LNCaP clone FGC (cell line): ENCODE measurements around the gene ACTR1A.

Source experiments
- DNase-seq: peaks from one replicate; pipeline ENCODE4 v3.0.0-alpha.2; 2011; ENCODE audit warnings: low read depth
- H3K4me3 ChIP-seq: 2 replicates; pipeline ENCODE4 v1.5.1; 2011; ENCODE audit warnings: mild to moderate bottlenecking, low read depth, low read length, control low read depth
- TF ChIP-seq, protein P1 (sequence below): IDR thresholded peaks from 2 replicates; pipeline ENCODE4 v1.5.1; 2012; ENCODE audit warnings: mild to moderate bottlenecking; ENCODE audit not compliant: control insufficient read depth, insufficient read depth; ENCODE audit errors: extremely low read depth

ACTR1A gene

DNA sequence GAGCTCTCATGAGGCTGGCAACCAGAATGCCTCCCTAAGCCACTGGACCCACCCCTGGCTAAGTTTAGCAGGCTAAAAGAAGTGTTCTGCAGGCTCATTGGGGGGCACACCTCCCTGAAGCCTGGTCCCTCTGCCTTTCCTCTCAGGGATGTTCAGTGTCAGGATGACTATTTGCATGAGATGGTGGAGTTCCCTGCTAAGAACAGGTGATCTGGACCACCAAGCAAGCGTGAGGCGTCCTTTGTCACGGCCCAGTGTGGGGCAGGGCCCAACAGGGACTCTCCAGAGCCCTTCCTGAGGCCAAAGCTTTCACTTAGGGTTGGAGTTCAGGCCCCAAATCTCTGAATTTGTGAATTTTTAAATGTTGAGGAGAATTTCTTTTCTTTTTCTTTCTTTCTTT lies 13.2 kb upstream of the ACTR1A start:
- DNase-seq: no peak
- H3K4me3 ChIP-seq: no peak overlapping the region
- TF ChIP-seq, protein P1, sequence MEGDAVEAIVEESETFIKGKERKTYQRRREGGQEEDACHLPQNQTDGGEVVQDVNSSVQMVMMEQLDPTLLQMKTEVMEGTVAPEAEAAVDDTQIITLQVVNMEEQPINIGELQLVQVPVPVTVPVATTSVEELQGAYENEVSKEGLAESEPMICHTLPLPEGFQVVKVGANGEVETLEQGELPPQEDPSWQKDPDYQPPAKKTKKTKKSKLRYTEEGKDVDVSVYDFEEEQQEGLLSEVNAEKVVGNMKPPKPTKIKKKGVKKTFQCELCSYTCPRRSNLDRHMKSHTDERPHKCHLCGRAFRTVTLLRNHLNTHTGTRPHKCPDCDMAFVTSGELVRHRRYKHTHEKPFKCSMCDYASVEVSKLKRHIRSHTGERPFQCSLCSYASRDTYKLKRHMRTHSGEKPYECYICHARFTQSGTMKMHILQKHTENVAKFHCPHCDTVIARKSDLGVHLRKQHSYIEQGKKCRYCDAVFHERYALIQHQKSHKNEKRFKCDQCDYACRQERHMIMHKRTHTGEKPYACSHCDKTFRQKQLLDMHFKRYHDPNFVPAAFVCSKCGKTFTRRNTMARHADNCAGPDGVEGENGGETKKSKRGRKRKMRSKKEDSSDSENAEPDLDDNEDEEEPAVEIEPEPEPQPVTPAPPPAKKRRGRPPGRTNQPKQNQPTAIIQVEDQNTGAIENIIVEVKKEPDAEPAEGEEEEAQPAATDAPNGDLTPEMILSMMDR: no peak

DNA sequence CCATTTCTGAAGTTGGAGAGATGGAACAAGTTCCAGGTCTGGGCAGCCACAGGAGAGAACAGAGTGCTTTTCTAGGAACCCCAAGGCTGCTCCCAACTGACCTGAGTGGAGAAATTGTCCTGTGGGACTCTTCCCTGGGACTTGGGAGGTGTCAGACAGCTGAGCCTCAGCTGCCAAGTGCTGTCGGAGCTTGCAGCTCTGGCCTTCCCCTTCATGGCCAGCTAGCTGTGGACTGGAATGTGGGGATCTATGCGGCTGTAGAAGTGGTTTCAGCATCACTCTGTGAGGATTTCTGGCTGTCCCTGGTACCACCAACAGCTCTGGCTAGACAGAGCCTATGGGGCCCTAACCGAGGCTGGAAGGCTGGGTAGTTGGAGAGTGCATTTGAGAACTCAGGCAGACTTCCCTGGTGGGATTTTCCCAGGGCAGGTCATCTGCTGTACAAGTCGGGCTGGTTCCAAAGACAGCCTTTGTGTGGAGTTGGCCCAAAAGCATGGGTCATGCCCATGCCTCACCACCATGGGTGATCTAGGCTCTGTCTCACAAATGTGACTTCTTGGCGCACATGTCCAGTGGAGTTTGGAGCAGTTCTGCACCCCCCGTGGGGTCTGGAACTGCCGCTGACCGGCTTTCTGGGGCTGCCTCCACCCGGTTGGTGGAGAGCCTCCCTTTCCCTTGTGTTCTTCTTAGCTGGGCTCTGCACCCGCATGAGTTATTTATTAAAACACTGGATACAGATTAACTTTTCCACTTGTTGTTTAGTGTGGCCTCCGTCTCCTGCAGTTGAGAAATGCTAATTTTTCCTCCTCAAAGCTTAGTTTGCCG lies 12.2 kb upstream of the ACTR1A start:
- no peak overlapping the region for H3K4me3 ChIP-seq
- no peak for DNase-seq
- TF ChIP-seq, protein P1: no peak

DNA sequence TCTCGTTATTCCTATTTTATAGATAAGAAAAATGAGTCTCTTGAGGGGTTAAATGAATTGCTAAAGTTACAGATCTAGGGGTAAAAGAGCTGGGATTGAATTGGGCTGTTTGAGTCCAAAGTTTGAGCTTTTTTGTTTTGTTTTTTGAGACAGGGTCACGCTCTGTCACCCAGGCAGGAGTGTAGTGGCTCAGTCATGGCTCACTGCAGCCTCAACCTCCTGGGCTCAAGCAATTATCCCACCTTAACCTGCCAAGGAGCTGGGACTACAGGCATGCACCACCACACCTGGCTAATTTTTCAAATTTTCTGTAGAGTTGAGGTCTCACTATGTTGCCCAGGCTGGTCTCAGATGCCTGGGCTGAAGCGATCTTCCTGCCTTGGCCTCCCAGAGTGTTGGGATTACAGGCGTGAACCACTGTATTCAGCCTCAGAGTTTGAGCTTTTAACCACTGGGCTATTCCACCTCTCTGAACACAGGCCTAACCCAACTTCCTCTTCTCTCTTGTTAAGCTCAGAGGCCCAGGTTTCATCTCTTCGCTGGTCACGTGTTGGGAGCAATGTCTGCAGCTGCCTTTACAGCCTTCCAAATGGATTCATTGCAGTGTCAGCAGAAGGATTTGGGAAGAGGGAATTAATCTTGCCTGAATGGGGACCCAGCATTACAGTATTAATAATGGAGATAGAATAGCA lies 9.2 kb upstream of the ACTR1A start:
- no peak for DNase-seq
- TF ChIP-seq, protein P1: no peak
- no peak overlapping the region for H3K4me3 ChIP-seq

DNA sequence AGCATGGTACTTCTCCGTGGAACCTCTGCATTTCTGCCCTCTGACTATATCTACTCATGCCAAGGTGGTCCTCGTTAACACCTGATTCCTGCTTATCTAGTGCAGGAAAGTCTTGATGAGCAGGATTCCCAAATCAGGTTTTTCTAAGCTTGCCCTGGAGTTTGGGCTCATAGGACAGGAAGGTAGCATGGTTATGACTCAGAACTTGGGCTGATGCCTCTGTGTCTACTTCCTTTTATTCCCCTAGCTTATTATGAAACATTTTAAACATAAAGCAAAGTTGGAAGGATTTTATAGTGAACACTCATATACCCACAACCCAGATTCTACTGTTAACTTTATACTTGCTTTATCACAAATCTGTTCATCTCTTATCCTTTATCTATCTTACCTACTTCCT lies 6.9 kb upstream of the ACTR1A start:
- peak; percentile 60 for DNase-seq
- H3K4me3 ChIP-seq: no peak overlapping the region
- TF ChIP-seq, protein P1: no peak

DNA sequence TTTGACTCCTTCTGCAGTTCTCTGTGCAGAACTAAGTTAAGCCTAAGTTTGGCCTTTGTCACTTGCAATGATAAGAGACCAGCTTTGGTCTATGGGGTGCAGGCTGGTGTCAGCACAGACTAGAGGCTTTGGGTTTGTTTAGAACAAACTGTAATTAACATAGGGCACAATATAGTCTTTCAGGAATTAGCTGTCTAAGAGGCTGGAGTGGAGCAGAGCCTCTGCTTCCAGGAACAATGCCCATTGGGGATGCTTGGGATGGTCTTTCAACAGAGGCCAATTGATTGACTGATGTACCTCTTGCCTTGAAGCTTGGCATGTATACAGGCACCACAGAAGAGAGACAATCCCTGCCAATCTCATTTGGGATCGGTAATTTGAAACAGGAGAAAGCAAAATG lies 6.0 kb upstream of the ACTR1A start:
- TF ChIP-seq, protein P1: no peak
- H3K4me3 ChIP-seq: no peak overlapping the region
- DNase-seq: no peak

DNA sequence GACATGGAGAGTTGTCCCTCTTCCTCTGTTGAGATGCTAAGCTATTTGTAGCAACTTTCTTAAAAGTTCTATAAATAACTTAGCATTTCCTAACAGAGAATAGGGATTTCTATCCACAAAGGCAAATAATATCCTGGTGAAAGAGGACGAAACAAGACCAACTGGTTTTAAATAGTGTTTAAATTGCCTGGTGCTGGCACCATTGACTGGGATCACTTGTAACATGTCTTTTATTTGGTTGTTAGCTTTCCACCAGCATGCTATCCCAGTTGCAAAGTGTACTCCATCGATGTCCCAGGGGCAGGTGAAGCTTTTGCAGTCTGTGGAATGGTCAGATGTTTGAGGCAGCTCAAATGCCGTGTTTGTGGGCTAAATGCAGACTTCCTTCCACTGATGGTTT lies 5.0 kb upstream of the ACTR1A start:
- TF ChIP-seq, protein P1: no peak
- DNase-seq: peak; percentile 86
- H3K4me3 ChIP-seq: peak overlapping the region; percentile 43
